HUES64 (cell line): ENCODE data around the gene CATSPERE.

Experiments
- H3K27ac ChIP-seq: 2 replicates; pipeline ENCODE4 v1.7.0; 2013; ENCODE audit warnings: low read depth, low read length, inconsistent platforms
- H3K27me3 ChIP-seq: 2 replicates; pipeline ENCODE4 v1.6.1; 2013; ENCODE audit warnings: mild to moderate bottlenecking, low read length; ENCODE audit not compliant: insufficient read depth
- H3K36me3 ChIP-seq: 2 replicates; pipeline ENCODE4 v1.6.1; 2013; ENCODE audit warnings: mild to moderate bottlenecking, low read length; ENCODE audit not compliant: insufficient read depth
- H3K4me1 ChIP-seq: 2 replicates; pipeline ENCODE4 v1.6.1; 2013; ENCODE audit warnings: mild to moderate bottlenecking, low read length, moderate library complexity; ENCODE audit not compliant: insufficient read depth
- H3K4me3 ChIP-seq: 2 replicates; pipeline ENCODE4 v1.5.1; 2013; ENCODE audit warnings: mild to moderate bottlenecking, low read length, moderate library complexity
- H3K9ac ChIP-seq: 2 replicates; pipeline ENCODE4 v1.6.1; 2013; ENCODE audit warnings: mild to moderate bottlenecking, low read depth, low read length
- H3K9me3 ChIP-seq: 2 replicates; pipeline ENCODE4 v1.6.1; 2013; ENCODE audit warnings: low read depth, low read length; ENCODE audit not compliant: insufficient read depth
- WGBS: fragments of 150-250, 120-280 bp; methylation state at CpG from one replicate; pipeline ENCODE4 v1.1.7; 2013; ENCODE audit warnings: missing lambda C conversion rate; 5-methylcytosine and 5-hydroxymethylcytosine counted together

The CATSPERE gene

DNA sequence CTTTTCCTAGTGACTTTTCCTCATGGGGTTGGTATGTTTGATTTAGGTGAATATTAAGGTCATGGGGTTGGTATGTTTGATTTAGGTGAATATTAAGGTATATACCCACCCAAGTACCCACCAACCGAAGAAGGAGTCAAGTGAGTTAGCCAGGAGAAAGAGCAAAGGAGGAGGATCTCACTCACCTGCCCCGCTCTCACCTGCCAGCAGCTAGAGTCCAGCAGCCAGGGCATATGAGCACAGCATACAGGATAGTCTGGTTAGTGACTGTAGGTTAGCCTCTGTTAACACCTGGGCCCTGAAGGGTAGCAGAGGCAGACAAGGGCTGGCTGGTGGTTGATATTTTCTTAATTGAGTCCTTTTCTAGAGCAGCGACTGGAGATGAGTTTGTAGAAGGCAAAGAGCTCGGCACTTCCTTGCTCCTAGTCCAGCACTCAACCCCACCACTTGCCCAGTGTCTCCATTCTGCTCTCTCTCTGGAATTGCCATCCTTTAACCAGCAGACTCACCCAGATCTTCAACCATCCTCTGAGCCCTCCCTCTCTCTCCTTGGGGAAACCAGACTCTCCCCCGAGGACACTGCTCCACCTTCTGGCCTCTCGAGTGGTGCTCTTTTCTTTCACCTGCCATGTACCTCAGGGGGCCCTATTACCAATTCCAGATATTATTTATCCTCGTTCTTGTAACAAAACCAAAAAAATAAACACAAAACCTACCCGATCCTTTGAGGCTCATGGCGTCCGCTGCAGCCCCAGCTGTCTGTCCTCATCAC, 175.6 kb downstream of the CATSPERE start:
- Histone ChIP-seq H3K9ac (no peak overlapping the region), H3K27ac (no peak overlapping the region), H3K9me3 (no peaks in the 10 kb centered on the region)

DNA sequence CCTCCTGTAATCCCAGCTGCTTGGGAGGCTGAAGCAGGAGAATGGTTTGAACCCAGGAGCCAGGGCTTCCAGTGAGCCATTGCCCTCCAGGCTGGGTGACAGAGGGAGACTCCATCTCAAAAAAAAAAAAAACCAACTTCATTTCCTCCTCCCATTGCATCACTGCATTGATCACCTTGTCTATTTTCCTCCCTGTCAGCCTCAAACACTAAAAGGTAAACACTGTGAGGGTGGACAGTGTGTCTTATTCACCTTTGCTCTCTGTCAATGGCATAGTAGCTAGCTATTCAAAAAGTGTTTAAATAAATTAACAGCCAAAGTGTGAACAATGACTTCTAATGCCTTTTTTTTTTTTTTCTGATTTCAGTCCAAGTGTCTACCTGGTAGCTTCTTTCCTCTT, 178.5 kb downstream of the CATSPERE start:
- Histone ChIP-seq H3K4me1 (no peaks in the 10 kb centered on the region), H3K9ac (no peak overlapping the region), H3K27ac (no peak overlapping the region), H3K36me3 (no peaks in the 10 kb centered on the region), H3K9me3 (peaks cover 8% of the 10 kb centered on the region; the same call in 1 of the 2 replicates), H3K4me3 (no peak overlapping the region), H3K27me3 (no peaks in the 10 kb centered on the region)

More for the DNA sequence above, 175.6 kb downstream of the CATSPERE start:
- Histone ChIP-seq H3K4me1 (no peaks in the 10 kb centered on the region), H3K27me3 (no peaks in the 10 kb centered on the region), H3K36me3 (no peaks in the 10 kb centered on the region), H3K4me3 (no peak overlapping the region)
- WGBS, result 84% methylated on average over 8 of the region's 10 CpGs

DNA sequence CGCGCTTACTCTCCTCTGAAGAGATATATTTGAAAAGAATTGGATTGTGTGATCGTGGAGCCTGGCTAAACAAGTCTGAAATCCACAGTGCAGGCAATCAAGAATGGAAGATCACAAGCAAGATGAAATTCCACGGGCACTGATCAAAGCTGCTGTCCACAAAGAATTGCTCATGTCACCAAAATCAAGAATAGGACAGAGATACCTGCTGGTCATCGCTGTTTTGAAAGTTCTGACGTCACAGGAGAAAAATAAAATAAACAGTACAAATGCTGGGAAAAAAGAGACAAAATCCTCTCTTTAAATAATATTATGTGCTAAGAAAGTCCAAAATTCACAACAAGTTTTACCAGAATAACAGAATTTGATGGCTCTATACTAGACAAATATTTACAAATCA, 179.8 kb downstream of the CATSPERE start:
- Histone ChIP-seq H3K27ac (no peak overlapping the region), H3K9ac (no peak overlapping the region), H3K27me3 (no peaks in the 10 kb centered on the region), H3K4me1 (no peaks in the 10 kb centered on the region), H3K4me3 (no peak overlapping the region), H3K9me3 (peaks cover 8% of the 10 kb centered on the region; the same call in 1 of the 2 replicates), H3K36me3 (no peaks in the 10 kb centered on the region)
- WGBS, result 93% methylated on average over 6 of the region's 6 CpGs

- Histone ChIP-seq H3K36me3 (no peaks in the 10 kb centered on the region), H3K4me1 (no peaks in the 10 kb centered on the region), H3K9me3 (peaks cover 8% of the 10 kb centered on the region; the same call in 1 of the 2 replicates), H3K9ac (no peak overlapping the region), H3K4me3 (no peak overlapping the region), H3K27ac (no peak overlapping the region), H3K27me3 (no peaks in the 10 kb centered on the region)
- 93% methylated on average over 16 of the region's 16 CpGs for WGBS
Observed at GRCh38 chr1:244642526-244642925, 181.5 kb downstream of the CATSPERE start.

DNA sequence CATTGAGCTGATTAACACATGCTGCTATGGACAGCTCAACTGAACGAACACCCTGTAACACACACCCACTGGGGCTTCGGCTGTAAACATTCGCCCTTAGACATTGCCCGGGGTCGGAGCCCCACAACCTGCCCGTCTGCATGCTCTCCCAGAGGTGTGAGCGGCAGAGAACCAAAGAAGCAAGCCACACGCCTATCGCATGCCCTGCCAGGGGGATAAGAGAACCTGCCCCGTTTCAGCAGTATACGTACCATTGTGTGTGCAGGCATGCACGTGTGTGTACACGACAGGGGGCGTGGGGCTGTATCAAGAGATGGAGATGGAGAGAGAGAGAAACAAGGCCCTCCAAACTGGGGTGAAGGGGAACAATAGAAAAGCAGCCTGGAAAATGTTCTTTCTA, 181.9 kb downstream of the CATSPERE start:
- Histone ChIP-seq H3K27me3 (no peaks in the 10 kb centered on the region), H3K27ac (no peak overlapping the region), H3K4me1 (peaks cover 1% of the 10 kb centered on the region; the same call in 1 of the 2 replicates), H3K4me3 (no peak overlapping the region), H3K9me3 (peaks cover 8% of the 10 kb centered on the region; the same call in 1 of the 2 replicates), H3K36me3 (no peaks in the 10 kb centered on the region), H3K9ac (no peak overlapping the region)
- WGBS, result 93% methylated on average over 14 of the region's 14 CpGs

GRCh38 chr1:244645414-244645813, 184.3 kb downstream of the CATSPERE start:
- H3K4me3 ChIP-seq, result no peak overlapping the region
- no peak overlapping the region for H3K9ac ChIP-seq
- WGBS, result 92% methylated on average over 5 of the region's 6 CpGs
- H3K27ac ChIP-seq, result no peak overlapping the region
- no peaks in the 10 kb centered on the region for H3K36me3 ChIP-seq
- peaks cover 3% of the 10 kb centered on the region; the same call in 1 of the 2 replicates for H3K4me1 ChIP-seq
- H3K9me3 ChIP-seq, result peaks cover 8% of the 10 kb centered on the region; the same call in 1 of the 2 replicates
- no peaks in the 10 kb centered on the region for H3K27me3 ChIP-seq

DNA sequence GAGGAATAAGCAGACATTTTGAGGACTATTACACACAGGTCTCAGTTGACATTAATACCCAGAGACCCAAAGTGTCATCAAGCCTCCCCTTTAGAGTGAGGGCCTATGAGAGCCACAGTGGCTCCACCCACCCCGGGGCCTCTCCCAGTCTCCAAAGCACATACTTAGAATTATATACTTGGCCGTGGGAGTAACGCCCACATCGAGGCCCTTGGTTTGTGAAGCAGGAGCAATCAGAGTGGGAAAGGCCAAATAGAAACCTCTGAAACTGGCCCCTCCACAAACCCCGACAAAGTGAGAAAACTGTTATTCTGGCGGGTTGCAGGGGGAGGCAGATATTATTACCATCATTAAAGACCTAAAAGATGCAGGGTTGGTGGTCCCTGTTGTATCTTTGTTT, 184.8 kb downstream of the CATSPERE start:
- H3K27ac ChIP-seq, result no peak overlapping the region
- peaks cover 5% of the 10 kb centered on the region; the same call in 1 of the 2 replicates for H3K4me1 ChIP-seq
- H3K4me3 ChIP-seq, result no peak overlapping the region
- 75% methylated on average over 5 of the region's 6 CpGs for WGBS
- no peak overlapping the region for H3K9ac ChIP-seq
- H3K36me3 ChIP-seq, result no peaks in the 10 kb centered on the region
- H3K27me3 ChIP-seq, result no peaks in the 10 kb centered on the region
- H3K9me3 ChIP-seq, result peaks cover 8% of the 10 kb centered on the region; the same call in 1 of the 2 replicates

- H3K9ac ChIP-seq, result no peak overlapping the region
- peaks cover 18% of the 10 kb centered on the region for H3K4me1 ChIP-seq
- no peaks in the 10 kb centered on the region for H3K27me3 ChIP-seq
- peaks cover 8% of the 10 kb centered on the region; the same call in 1 of the 2 replicates for H3K9me3 ChIP-seq
- 93% methylated on average over 6 of the region's 6 CpGs for WGBS
- no peaks in the 10 kb centered on the region for H3K36me3 ChIP-seq
- no peak overlapping the region for H3K27ac ChIP-seq
- no peak overlapping the region for H3K4me3 ChIP-seq
Observed at GRCh38 chr1:244647819-244648218, 186.7 kb downstream of the CATSPERE start.

DNA sequence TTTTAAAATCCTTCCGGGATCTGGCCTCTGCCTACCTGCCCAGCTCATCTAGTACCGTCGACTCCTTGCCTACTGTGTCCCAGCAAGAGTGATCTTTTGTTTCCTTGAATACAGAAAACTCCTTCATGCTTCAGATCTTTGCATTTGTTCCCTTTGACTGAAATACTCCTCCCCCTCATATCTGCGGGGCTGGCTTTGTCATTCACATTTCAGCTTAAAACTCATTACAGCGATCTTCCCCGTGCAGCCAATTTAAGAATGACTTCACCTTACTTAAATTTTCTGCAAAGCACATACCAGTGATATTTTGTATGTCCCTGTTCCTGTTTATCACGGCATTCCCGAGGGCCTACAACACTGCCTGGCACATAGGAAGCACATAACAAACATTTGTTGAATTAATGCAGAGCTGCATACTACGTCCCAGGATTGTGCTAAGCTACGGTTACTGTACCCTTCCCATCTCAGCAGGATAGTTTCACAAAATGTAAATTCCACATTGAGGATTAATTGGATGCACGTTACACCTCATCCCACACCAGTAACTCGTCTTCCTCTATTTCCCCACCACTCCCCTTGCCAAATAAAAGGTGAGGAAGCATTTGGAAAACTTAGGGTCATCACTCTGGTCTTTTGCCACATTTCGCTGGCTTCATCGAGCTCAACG, 191.0 kb downstream of the CATSPERE start:
- peaks cover 39% of the 10 kb centered on the region for H3K4me1 ChIP-seq
- no peaks in the 10 kb centered on the region for H3K27me3 ChIP-seq
- 18% methylated on average over 15 of the region's 15 CpGs for WGBS
- no peaks in the 10 kb centered on the region for H3K9me3 ChIP-seq
- peaks cover 3% of the 10 kb centered on the region for H3K36me3 ChIP-seq
- peak overlapping the region; percentile 87 for H3K27ac ChIP-seq
- peak overlapping the region; percentile 76 for H3K4me3 ChIP-seq
- H3K9ac ChIP-seq, result peak overlapping the region; percentile 63

GRCh38 chr1:244652623-244653438, 191.8 kb downstream of the CATSPERE start, which contains the start of gene DESI2:
Gene DESI2 (plus strand): TSS chr1:244653126. CDS start chr1:244653314, 188 bp downstream.
- WGBS, result under 1% methylated on average over 81 of the region's 81 CpGs
- Histone ChIP-seq H3K9ac (peak within 1 kb of the TSS; percentile 90), H3K27me3 (no peaks in the 10 kb centered on the region), H3K36me3 (peaks cover 10% of the 10 kb centered on the region), H3K9me3 (no peaks in the 10 kb centered on the region), H3K27ac (peak within 1 kb of the TSS; percentile 91), H3K4me1 (peaks cover 39% of the 10 kb centered on the region), H3K4me3 (peak within 1 kb of the TSS; percentile 76)
